ENCODE results near the gene IL17B. TPM values are rescaled to one million over a fixed set of nuclear protein-coding genes. Genes with fewer than 3 reads are reported as not detected.

IL17B gene
- total RNA-seq, 2 donors from 2014 or later = 0.83 to 2.9 TPM

DNA sequence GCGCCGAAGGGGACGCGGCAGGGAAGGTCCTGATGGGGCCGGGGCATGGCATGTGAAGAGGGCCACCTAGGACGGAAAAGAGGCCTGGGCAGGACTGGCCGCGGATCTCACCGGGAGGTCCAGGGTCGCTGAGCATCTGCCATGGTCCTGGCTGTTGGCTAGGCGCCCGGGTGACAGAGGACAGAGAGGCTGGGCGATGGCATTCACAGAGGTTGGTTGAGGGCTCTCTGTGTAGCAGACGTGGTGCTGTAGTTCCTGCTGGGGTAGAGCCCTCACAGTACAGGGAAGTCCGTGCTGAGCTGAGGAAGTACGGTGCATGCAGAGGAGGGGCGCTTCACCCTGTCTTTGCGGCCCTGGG is 20.8 kb downstream of the IL17B start:
- TF ChIP-seq, protein P1, sequence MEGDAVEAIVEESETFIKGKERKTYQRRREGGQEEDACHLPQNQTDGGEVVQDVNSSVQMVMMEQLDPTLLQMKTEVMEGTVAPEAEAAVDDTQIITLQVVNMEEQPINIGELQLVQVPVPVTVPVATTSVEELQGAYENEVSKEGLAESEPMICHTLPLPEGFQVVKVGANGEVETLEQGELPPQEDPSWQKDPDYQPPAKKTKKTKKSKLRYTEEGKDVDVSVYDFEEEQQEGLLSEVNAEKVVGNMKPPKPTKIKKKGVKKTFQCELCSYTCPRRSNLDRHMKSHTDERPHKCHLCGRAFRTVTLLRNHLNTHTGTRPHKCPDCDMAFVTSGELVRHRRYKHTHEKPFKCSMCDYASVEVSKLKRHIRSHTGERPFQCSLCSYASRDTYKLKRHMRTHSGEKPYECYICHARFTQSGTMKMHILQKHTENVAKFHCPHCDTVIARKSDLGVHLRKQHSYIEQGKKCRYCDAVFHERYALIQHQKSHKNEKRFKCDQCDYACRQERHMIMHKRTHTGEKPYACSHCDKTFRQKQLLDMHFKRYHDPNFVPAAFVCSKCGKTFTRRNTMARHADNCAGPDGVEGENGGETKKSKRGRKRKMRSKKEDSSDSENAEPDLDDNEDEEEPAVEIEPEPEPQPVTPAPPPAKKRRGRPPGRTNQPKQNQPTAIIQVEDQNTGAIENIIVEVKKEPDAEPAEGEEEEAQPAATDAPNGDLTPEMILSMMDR (IDR thresholded peaks at IDR 0.05) = no peak
- no peak for DNase-seq (ENCODE audit: low spot score)
- peak overlapping the region; percentile 70 to 74 for H3K4me3 ChIP-seq
- no peaks in the 10 kb centered on the region for H3K27me3 ChIP-seq
- no peaks in the 10 kb centered on the region for H3K36me3 ChIP-seq
- no peaks in the 10 kb centered on the region for H3K9me3 ChIP-seq
- H3K4me1 ChIP-seq = peaks cover 0 to 12% of the 10 kb centered on the region in 2 donors
- H3K27ac ChIP-seq = peak overlapping the region; percentile 79 to 80

DNA sequence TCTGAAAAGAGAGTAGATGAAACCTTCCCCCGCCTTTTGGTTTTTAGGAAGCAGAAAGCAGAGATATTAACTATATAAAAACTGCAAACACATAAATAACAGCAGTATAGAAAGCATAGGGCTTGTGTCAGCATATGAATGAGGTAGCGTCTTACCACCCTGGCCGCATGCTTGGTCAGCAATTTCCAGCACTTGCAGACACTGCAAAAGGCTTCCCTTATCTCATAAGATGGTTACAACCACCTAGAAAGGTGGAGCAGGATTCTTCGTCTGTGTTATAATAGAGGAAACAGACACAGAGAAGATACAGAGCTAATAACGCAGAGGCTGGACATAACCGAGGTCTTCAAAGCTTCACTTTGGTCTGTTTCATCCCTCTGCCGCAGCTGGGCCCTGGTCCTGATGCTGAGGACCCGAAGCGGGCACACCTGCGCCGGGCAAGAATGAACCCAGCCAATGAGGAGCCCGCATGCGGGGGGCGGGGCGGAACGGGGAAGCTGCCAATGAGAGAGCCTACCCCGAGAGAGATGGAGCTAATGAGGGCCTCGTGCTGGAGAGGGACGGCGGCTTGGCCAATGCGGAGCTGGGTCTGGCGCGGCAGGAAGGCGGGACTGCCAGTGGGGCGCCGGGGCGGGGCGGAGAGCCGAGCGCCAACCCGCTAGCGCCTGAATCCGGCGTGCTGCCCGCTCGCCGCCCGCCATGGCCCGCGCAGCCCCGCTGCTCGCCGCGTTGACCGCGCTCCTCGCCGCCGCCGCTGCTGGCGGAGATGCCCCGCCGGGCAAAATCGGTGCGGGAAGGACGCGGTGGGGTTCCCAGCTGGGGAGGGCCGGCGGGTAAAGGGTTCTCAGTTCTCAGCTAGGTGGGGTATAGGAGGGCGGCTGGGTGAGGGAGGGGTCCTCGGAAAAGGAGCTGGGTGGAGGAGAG is 21.5 kb downstream of the IL17B start, which contains the start of gene PCYOX1L:
Gene PCYOX1L, plus strand, starts transcription at position 677 of the 924 bp plus-strand sequence. Its CDS starts 23 bp downstream, at position 700.
- TF ChIP-seq, protein P1 (IDR thresholded peaks at IDR 0.05) = no peak
- Histone ChIP-seq H3K4me3 (peak within 1 kb of the TSS; percentile 70 to 74), H3K4me1 (peaks cover 0 to 12% of the 10 kb centered on the region in 2 donors), H3K36me3 (peaks cover 4% of the 10 kb centered on the region), H3K27ac (peak within 1 kb of the TSS; percentile 79 to 80), H3K27me3 (no peaks in the 10 kb centered on the region), H3K9me3 (no peaks in the 10 kb centered on the region)
- DNase-seq (ENCODE audit: low spot score) = peak; percentile 97

DNA sequence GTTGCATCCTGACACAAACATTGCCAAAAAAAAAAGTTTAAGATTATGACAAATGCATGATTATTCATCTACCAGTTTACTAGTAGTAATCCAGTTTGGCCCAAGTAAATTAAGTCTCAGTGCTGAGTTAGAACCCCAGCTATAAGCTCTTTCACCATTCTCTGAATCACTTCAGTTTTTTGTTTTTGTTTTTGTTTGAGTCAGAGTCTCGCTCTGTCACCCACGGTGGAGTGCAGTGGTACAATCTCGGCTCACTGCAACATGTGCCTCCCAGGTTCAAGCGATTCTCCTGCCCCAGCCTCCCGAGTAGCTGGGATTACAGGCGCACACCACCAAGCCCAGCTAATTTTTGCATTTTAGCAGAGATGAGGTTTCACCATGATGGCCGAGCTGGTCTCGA is 22.7 kb downstream of the IL17B start:
- no peak for DNase-seq (ENCODE audit: low spot score)
- Histone ChIP-seq H3K4me1 (peaks cover 0 to 12% of the 10 kb centered on the region in 2 donors), H3K4me3 (no peak overlapping the region), H3K36me3 (peaks cover 15% of the 10 kb centered on the region), H3K27ac (no peak overlapping the region), H3K9me3 (no peaks in the 10 kb centered on the region), H3K27me3 (no peaks in the 10 kb centered on the region)
- TF ChIP-seq, protein P1 (IDR thresholded peaks at IDR 0.05) = no peak

DNA sequence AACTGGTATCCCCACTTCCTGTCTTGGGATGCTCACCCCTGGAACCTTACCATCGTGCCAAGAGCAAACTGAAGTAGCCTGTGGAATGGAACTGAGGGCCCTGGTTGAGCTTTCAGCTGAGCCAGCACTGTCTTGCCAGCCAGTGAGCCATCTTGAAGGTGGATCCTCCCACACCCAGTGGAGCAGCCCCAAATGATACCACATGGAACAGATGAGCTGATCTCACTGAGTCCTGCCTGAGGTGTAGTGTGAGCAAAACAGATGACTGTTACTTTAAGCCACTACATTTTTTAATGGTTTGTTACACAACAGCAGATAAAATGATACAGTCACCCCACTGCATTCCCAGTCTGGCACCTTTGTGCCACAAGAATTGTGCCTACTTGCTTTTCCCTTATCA is 23.4 kb downstream of the IL17B start:
- no peak overlapping the region for H3K27ac ChIP-seq
- no peak overlapping the region for H3K4me3 ChIP-seq
- H3K9me3 ChIP-seq = no peaks in the 10 kb centered on the region
- peaks cover 0 to 12% of the 10 kb centered on the region in 2 donors for H3K4me1 ChIP-seq
- no peaks in the 10 kb centered on the region for H3K27me3 ChIP-seq
- TF ChIP-seq, protein P1 (IDR thresholded peaks at IDR 0.05) = no peak
- peaks cover 22% of the 10 kb centered on the region for H3K36me3 ChIP-seq
- DNase-seq (ENCODE audit: low spot score) = no peak

DNA sequence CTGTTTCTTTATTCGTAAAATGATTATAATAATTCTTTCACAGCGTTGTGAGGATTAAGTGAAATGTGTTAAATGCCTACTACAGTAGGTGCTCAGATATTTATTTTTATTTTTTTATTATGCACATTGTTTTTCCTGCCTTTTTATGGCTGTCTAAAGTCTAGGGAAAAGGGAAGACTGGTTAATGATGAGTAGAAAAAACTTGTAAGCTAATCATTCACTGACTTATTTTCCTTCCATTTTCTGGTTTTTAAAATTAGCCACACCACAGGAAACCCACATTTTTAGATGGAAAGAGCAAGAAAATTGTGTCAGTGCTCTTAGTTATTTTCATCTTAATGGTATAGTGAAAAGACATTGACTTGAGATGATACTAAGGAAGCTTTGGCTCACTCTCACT is 25.2 kb downstream of the IL17B start:
- Histone ChIP-seq H3K27me3 (no peaks in the 10 kb centered on the region), H3K9me3 (no peaks in the 10 kb centered on the region), H3K4me1 (peaks cover 0 to 12% of the 10 kb centered on the region in 2 donors), H3K4me3 (no peak overlapping the region), H3K36me3 (peaks cover 40% of the 10 kb centered on the region), H3K27ac (no peak overlapping the region)
- no peak for DNase-seq (ENCODE audit: low spot score)
- TF ChIP-seq, protein P1 (IDR thresholded peaks at IDR 0.05) = no peak

Data from right atrium auricular region (tissue), 2 donors.